GM21447 (cell line): ENCODE results near the gene C6orf62.
"Not testable (repeated sequence)": the region's sequence is repeated elsewhere in the genome, so short reads cannot be mapped to it uniquely, and the experiment has no call there.

Experiments used
- ATAC-seq: cut with Tn5 transposase; IDR thresholded peaks from one replicate; pipeline ENCODE4 v1.9.1; 2021; ENCODE audit not compliant: unreplicated experiment

Gene C6orf62

GRCh38 chr6:24743265-24743943 lies 24.4 kb upstream of the C6orf62 start:
- peak; percentile 81 for ATAC-seq

GRCh38 chr6:24742216-24742738 lies 23.3 kb upstream of the C6orf62 start:
- ATAC-seq = no peak

GRCh38 chr6:24740861-24741260 lies 21.9 kb upstream of the C6orf62 start:
- no peak for ATAC-seq

GRCh38 chr6:24738741-24739140 lies 19.8 kb upstream of the C6orf62 start:
- no peak for ATAC-seq

GRCh38 chr6:24734710-24735109 lies 15.8 kb upstream of the C6orf62 start:
- ATAC-seq = not testable (repeated sequence)

GRCh38 chr6:24734166-24734565 lies 15.2 kb upstream of the C6orf62 start:
- ATAC-seq = no peak

- not testable (repeated sequence) for ATAC-seq
These were observed 12.6 kb upstream of the C6orf62 start for GRCh38 chr6:24731456-24732134.

GRCh38 chr6:24730653-24731052 lies 11.7 kb upstream of the C6orf62 start:
- ATAC-seq = not testable (repeated sequence)

- no peak for ATAC-seq
These were observed 4.3 kb upstream of the C6orf62 start for GRCh38 chr6:24723270-24723669.

GRCh38 chr6:24721461-24722215 lies 2.7 kb upstream of the C6orf62 start:
- ATAC-seq = peak; percentile 39

GRCh38 chr6:24720604-24721460 lies 1.9 kb upstream of the C6orf62 start:
- ATAC-seq = peak; percentile 86

- ATAC-seq = no peak
These were observed 1.2 kb upstream of the C6orf62 start for GRCh38 chr6:24720131-24720603.

GRCh38 chr6:24718449-24719124 lies 367 bp downstream of the C6orf62 start:
- ATAC-seq = no peak

- ATAC-seq = not testable (repeated sequence)
These were observed 2.3 kb downstream of the C6orf62 start for GRCh38 chr6:24716602-24717148.

GRCh38 chr6:24710519-24711303 lies 8.2 kb downstream of the C6orf62 start:
- no peak for ATAC-seq

GRCh38 chr6:24709014-24709711 lies 9.8 kb downstream of the C6orf62 start:
- ATAC-seq = no peak

- no peak for ATAC-seq
These were observed 10.3 kb downstream of the C6orf62 start for GRCh38 chr6:24708612-24709011.

GRCh38 chr6:24704468-24704867 lies 14.5 kb downstream of the C6orf62 start:
- ATAC-seq = no peak
